Measurements from ENCODE around the gene TMCC1.

The TMCC1 gene

GRCh38 chr3:129809297-129809696 is 84.2 kb downstream of the TMCC1 start:
- no peak for TF ChIP-seq CTCF (IDR thresholded peaks at IDR 0.05; ENCODE audit: control insufficient read depth, extremely low read depth, insufficient read depth)
- no peak for DNase-seq (ENCODE audit: low read depth)
- no peak overlapping the region for H3K4me3 ChIP-seq (ENCODE audit: low read depth, low read length)

DNA sequence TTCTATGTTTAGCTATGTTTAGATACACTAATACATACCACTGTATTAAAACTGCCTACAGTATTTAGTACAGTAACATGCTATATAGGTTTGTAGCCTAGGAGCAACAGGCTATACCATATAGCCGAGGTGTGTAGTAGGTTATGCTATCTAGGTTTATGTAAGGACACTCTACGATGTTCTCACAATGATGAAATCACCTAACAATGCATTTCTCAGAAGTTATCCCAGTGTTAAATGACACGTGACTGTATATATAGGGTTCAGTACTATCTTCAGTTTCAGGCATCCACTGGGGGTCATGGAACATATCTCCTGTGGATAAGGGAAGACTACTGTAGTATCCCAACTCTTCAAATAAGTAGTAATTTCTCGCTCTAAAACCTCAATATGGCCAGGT is 97.4 kb downstream of the TMCC1 start:
- H3K4me3 ChIP-seq (ENCODE audit: low read depth, low read length) = no peak overlapping the region
- TF ChIP-seq CTCF (IDR thresholded peaks at IDR 0.05; ENCODE audit: control insufficient read depth, extremely low read depth, insufficient read depth) = no peak
- DNase-seq (ENCODE audit: low read depth) = no peak

GRCh38 chr3:129795186-129796010 is 98.1 kb downstream of the TMCC1 start:
- DNase-seq (ENCODE audit: low read depth) = no peak
- no peak overlapping the region for H3K4me3 ChIP-seq (ENCODE audit: low read depth, low read length)
- TF ChIP-seq CTCF (IDR thresholded peaks at IDR 0.05; ENCODE audit: control insufficient read depth, extremely low read depth, insufficient read depth) = no peak

DNA sequence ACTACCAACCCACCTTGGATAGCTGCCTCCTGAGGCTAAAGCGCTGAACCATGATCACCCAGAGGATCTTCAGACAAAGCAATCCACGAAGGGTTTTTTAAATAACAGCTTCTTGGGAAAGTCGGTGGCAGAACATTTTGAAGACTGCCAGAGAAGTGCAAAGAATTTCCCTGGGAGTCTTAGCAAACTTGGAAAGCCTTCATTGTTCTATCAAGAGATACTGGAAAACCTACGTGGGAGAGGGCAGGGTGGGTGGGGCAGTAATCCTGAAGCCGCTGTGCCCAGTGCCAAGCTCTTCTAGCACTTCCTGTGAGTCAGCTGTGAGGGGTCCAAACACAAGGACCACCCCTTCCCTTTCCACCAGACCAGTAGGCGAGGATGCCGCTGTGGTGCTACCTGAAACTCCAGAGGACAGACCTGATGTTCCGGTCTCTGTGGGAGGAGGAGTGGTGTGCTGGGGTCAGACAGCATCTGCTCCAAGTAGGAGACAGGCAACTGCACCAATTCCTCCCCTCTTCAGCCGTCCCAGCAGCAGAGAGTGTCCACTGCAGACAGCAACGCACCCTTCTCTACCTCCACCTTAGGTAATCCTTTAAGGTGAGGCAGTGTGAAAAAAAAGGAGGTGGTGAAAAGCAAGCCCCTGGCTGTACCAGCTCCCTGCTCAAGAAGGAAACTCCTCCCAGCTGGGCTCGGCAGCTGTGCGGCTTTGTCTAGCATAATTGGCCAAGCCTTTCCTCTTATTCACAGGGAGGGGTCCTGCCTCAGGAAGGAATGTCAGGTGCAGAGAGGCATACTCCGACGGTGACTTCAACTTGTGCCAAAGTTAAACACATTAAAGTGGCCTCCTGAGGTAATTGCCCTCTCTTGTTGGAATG is 99.0 kb downstream of the TMCC1 start:
- no peak for DNase-seq (ENCODE audit: low read depth)

DNA sequence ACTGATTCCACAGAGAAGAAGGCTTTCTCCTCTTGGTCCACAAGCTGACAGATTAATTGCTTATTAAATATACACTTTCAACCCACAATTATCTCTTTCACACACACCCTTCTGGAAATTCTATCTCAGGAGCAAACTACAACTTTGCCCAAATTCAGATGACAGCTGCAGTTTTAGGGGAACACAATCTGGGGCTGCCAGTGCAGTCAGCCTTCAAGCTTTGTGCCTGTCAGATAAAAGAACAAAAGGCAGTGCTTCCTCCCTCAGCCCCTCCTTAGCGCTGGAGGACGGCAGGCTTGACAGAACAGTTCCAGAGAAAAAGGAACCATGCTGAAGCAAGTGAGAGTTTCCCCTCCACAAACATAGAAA is 99.6 kb downstream of the TMCC1 start:
- no peak for DNase-seq (ENCODE audit: low read depth)
- no peak overlapping the region for H3K4me3 ChIP-seq (ENCODE audit: low read depth, low read length)
- no peak for TF ChIP-seq CTCF (IDR thresholded peaks at IDR 0.05; ENCODE audit: control insufficient read depth, extremely low read depth, insufficient read depth)

More for the DNA sequence above, 99.0 kb downstream of the TMCC1 start:
- TF ChIP-seq CTCF (IDR thresholded peaks at IDR 0.05; ENCODE audit: control insufficient read depth, extremely low read depth, insufficient read depth) = no peak
- H3K4me3 ChIP-seq (ENCODE audit: low read depth, low read length) = no peak overlapping the region

GRCh38 chr3:129793319-129793718 is 100.2 kb downstream of the TMCC1 start:
- DNase-seq (ENCODE audit: low read depth) = no peak
- H3K4me3 ChIP-seq (ENCODE audit: low read depth, low read length) = no peak overlapping the region

More at GRCh38 chr3:129793319-129793718, 100.2 kb downstream of the TMCC1 start:
- TF ChIP-seq CTCF (IDR thresholded peaks at IDR 0.05; ENCODE audit: control insufficient read depth, extremely low read depth, insufficient read depth) = no peak

Measured in LNCaP clone FGC (cell line).